Activated gamma-delta T cell treated with anti-CD3 and anti-CD28 coated beads, Interleukin-2, amount 50 U/mL, for 16 hours (primary cell): ENCODE data around the gene FOXC1.

Experiments used
- DNase-seq: peaks from one replicate; pipeline ENCODE4 v3.0.0-alpha.2; 2020; ENCODE audit warnings: low read depth

Gene FOXC1

GRCh38 chr6:1600063-1600763, 9.5 kb upstream of the FOXC1 start:
- no peak for DNase-seq

- no peak for DNase-seq
These were observed 9.0 kb upstream of the FOXC1 start for GRCh38 chr6:1600764-1601157.

- no peak for DNase-seq
These were observed 8.3 kb upstream of the FOXC1 start for GRCh38 chr6:1601158-1602048.

GRCh38 chr6:1602049-1602713, 7.5 kb upstream of the FOXC1 start:
- DNase-seq = no peak

- no peak for DNase-seq
These were observed 6.0 kb upstream of the FOXC1 start for GRCh38 chr6:1603708-1604107.

- DNase-seq = peak; percentile 35
These were observed 5.3 kb upstream of the FOXC1 start for GRCh38 chr6:1604158-1605003.

- no peak for DNase-seq
These were observed 4.5 kb upstream of the FOXC1 start for GRCh38 chr6:1605004-1605892.

GRCh38 chr6:1605893-1606779, 3.6 kb upstream of the FOXC1 start:
- no peak for DNase-seq

GRCh38 chr6:1606780-1607515, 2.8 kb upstream of the FOXC1 start:
- no peak for DNase-seq

- no peak for DNase-seq
These were observed 2.0 kb upstream of the FOXC1 start for GRCh38 chr6:1607516-1608221.

- DNase-seq = no peak
These were observed 1.3 kb upstream of the FOXC1 start for GRCh38 chr6:1608222-1609040.

- no peak for DNase-seq
These were observed 571 bp upstream of the FOXC1 start for GRCh38 chr6:1609041-1609647.

- no peak for DNase-seq
These were observed 994 bp downstream of the FOXC1 start for GRCh38 chr6:1610497-1611321.

- no peak for DNase-seq
These were observed 1.5 kb downstream of the FOXC1 start for GRCh38 chr6:1611322-1611571.

GRCh38 chr6:1611572-1612298, 2.0 kb downstream of the FOXC1 start:
- no peak for DNase-seq
